Pancreas (tissue), 10 donors: ENCODE data around the gene CCT5. TPM values are rescaled to one million over a fixed set of nuclear protein-coding genes. Genes with fewer than 3 reads are reported as not detected.
"Not testable (repeated sequence)": the region's sequence is repeated elsewhere in the genome, so short reads cannot be mapped to it uniquely, and the experiment has no call there.

ENCODE experiments used
- ATAC-seq, 4 donors: fragments of 200-7000 bp; cut with Tn5 transposase; one replicate each; pipeline versions ENCODE4 v1.8.0 to v1.9.1; 2020; ENCODE audit warnings: mild to moderate bottlenecking in 4 of 4, moderate library complexity in 4 of 4
- DNase-seq, 6 donors: peaks; one replicate each; pipeline ENCODE4 v3.0.0-alpha.2; 2020
- FAIRE-seq: peaks from 2 replicates; lab custom pipeline; 2012; peaks lifted over from hg19 to GRCh38; lab: Jason Lieb, UNC
- H3K27ac ChIP-seq, 4 donors: fragments of 200-600 bp; sonication (generic); 1 replicate in 3 of 4; 2 replicates in 1 of 4; pipeline versions ENCODE4 v1.5.0 to v1.8.0; 2020
- H3K27me3 ChIP-seq, 4 donors: fragments of 200-600 bp; one replicate each; pipeline ENCODE4 v1.8.0; 2021
- H3K36me3 ChIP-seq, 3 donors: fragments of 200-600 bp; sonication (generic) in 1 of 3; one replicate each; pipeline versions ENCODE4 v1.5.0 to v1.8.0; 2020 to 2021
- H3K4me1 ChIP-seq, 3 donors: fragments of 200-600 bp; one replicate each; pipeline ENCODE4 v1.8.0; 2021
- H3K4me3 ChIP-seq, 4 donors: fragments of 200-600 bp; sonication (generic) in 2 of 4; one replicate each; pipeline versions ENCODE4 v1.5.0 to v1.8.0; 2020 to 2021
- H3K9me3 ChIP-seq, 4 donors: fragments of 200-600 bp; one replicate each; pipeline ENCODE4 v1.8.0; 2021
- WGBS, 2 donors: extraction: QIAGEN DNeasy Blood & Tissue Kit; methylation state at CpG; one replicate each; pipeline ENCODE4 v1.1.7; 2013; 5-methylcytosine and 5-hydroxymethylcytosine counted together
- intact Hi-C, 3 donors: fragments of 100-400 bp; cut with DNase I; formaldehyde crosslinking; loops; one replicate each; pipeline versions ENCODE4 v1.11.1 to v1.14.2; 2022
- polyA plus RNA-seq, 2 donors: library from polyadenylated mRNA; stranded (reverse); fragments of 200-250 nt; gene quantifications; one replicate each; pipeline ENCODE4 v1.2.3, GENCODE V29; 2013
- total RNA-seq, 6 donors: library from RNA; stranded (reverse); fragmentation: NEBNext Ultra II Directional in 4 of 6; extraction: Animal tissue kit (Norgen Biotek cat#: 25700) in 4 of 6; gene quantifications; one replicate each; pipeline versions ENCODE4 v1.2.1 to v1.2.4, GENCODE V29; 2021 to 2023
- TF ChIP-seq, protein P1 (sequence below), 4 donors: fragments of 200-600 bp; sonication (generic) in 3 of 4; IDR thresholded peaks; one replicate each; pipeline versions ENCODE4 v1.5.0 to v1.8.0; 2021; ENCODE audit warnings: antibody characterized with exemption in 4 of 4
- donor health status: healthy with polysubstance abuse.
- donor health status: DM: no; HTN: no; CAD: no; lungs with moderate emphysema.
- donor health status: DM: no; HTN: no; CAD: no.
- donor health status: control.
- donor health status: control.
- donor health status: Bipolar disorder and iron deficiency.
- donor health status: DM: yes; HTN: yes; CAD: no.
- donor health status: DM: no; HTN: no; CAD: no.
- donor health status: DM: no; HTN: no; CAD: no.
- donor health status: DM: yes; HTN: yes; CAD: no.

The CCT5 gene
- total and polyA plus RNA-seq, 8 donors: 33.7 to 75.6 (median 60.0) TPM

DNA sequence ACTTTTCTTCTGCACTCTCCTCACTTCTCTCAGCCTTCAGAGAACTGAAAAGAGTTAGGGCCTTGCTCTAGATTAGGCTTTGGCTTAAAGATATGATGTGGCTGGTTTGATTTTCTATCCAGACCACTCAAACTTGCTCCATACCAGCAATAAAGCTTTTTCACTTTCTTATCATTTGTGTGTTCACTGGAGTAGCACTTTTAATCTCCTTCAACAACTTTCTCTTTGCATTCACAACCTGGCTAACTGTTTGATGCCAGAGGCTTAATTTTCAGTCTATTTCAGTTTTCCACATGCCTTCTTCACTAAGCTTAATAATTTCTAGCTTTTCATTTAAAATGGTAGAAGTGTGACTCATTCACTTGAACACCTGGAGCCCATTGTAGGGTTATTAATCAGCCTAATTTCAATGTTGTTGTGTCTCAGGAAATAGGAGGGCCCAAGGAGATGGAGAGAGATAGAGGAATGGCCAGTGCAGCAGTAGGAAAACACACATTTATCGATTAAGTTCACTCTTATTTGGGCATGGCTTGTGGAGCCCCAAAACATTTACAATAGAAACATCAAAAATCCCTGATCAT lies 6.3 kb upstream of the CCT5 start:
- H3K27ac ChIP-seq: no peak overlapping the region
- no peaks in the 10 kb centered on the region for H3K27me3 ChIP-seq
- TF ChIP-seq, protein P1, sequence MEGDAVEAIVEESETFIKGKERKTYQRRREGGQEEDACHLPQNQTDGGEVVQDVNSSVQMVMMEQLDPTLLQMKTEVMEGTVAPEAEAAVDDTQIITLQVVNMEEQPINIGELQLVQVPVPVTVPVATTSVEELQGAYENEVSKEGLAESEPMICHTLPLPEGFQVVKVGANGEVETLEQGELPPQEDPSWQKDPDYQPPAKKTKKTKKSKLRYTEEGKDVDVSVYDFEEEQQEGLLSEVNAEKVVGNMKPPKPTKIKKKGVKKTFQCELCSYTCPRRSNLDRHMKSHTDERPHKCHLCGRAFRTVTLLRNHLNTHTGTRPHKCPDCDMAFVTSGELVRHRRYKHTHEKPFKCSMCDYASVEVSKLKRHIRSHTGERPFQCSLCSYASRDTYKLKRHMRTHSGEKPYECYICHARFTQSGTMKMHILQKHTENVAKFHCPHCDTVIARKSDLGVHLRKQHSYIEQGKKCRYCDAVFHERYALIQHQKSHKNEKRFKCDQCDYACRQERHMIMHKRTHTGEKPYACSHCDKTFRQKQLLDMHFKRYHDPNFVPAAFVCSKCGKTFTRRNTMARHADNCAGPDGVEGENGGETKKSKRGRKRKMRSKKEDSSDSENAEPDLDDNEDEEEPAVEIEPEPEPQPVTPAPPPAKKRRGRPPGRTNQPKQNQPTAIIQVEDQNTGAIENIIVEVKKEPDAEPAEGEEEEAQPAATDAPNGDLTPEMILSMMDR (IDR thresholded peaks at IDR 0.05): no peak
- H3K36me3 ChIP-seq: peaks cover 0 to 4% (median 0%) of the 10 kb centered on the region in 3 donors
- ATAC-seq: no peak
- H3K4me3 ChIP-seq: no peak overlapping the region
- no peak for DNase-seq
- WGBS, 2 donors: 78 to 86% methylated on average over 1 of the region's 1 CpG
- no peak for FAIRE-seq
- intact Hi-C loops: no loop called here
- peaks cover under 1 to 4% (median 1%) of the 10 kb centered on the region in 3 donors for H3K4me1 ChIP-seq
- no peaks in the 10 kb centered on the region for H3K9me3 ChIP-seq

DNA sequence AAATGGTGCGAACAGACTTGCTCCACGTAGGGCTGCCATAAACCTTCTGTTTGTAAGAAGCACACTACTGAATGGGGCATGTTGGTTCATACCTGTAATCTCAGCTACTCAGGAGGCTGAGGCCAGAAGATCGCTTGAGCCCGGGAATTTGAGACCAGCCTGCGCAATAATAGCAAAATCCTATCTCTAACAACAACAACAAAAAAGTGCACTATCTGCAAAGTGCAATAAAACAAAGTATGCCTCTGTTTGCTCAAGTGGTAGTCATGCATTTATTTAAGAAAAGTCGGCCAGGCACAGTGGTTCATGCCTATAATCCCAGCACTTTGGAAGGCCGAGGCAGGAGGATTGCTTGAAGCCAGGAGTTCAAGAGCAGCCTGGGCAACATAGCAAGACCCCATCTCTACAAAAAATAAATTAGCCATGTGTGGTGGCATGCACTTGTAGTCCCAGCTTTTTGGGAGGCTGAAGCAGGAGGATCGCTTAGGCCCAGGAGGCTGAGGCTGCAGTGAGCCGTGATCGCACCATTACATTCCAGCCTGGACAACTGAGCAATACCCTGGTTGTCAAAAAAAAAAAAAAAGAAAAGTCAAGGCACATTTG lies 5.6 kb upstream of the CCT5 start:
- no peaks in the 10 kb centered on the region for H3K27me3 ChIP-seq
- no peak overlapping the region for H3K27ac ChIP-seq
- intact Hi-C loops: no loop called here
- no peaks in the 10 kb centered on the region for H3K36me3 ChIP-seq
- TF ChIP-seq, protein P1 (IDR thresholded peaks at IDR 0.05): no peak
- ATAC-seq (no peak), DNase-seq (no peak), FAIRE-seq (no peak)
- no peak overlapping the region for H3K4me3 ChIP-seq
- H3K9me3 ChIP-seq: no peaks in the 10 kb centered on the region
- WGBS, 2 donors: 95 to 97% methylated on average over 10 of the region's 10 CpGs
- H3K4me1 ChIP-seq: peaks cover 3 to 4% (median 4%) of the 10 kb centered on the region in 3 donors

DNA sequence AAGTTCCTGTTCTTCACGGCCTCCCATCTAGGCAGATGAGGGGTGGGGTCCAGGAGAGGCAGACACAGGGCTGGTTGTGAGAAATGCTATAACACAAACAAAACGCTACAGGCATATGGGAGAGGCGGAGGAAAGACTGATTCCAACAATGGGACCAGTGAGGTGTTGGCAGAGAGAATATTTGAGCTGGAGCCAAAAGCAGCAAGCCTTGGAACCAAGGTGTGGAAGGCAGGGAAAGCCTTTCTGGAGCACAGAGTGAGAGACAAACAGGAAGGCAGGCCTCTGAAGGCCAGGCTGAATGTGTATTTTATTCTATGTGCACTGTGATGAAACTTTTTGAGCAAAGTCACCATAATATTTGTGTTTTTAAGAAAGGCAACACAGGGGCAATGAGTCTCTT lies 3.3 kb upstream of the CCT5 start:
- 75 to 82% methylated on average over 3 of the region's 3 CpGs for WGBS, 2 donors
- H3K36me3 ChIP-seq: no peaks in the 10 kb centered on the region
- no peaks in the 10 kb centered on the region for H3K9me3 ChIP-seq
- FAIRE-seq (no peak), ATAC-seq (no peak), DNase-seq (no peak)
- no peaks in the 10 kb centered on the region for H3K27me3 ChIP-seq
- intact Hi-C loops: no loop called here
- no peak overlapping the region for H3K4me3 ChIP-seq
- H3K4me1 ChIP-seq: peaks cover 9 to 10% (median 10%) of the 10 kb centered on the region in 3 donors
- H3K27ac ChIP-seq: no peak overlapping the region
- TF ChIP-seq, protein P1 (IDR thresholded peaks at IDR 0.05): no peak

DNA sequence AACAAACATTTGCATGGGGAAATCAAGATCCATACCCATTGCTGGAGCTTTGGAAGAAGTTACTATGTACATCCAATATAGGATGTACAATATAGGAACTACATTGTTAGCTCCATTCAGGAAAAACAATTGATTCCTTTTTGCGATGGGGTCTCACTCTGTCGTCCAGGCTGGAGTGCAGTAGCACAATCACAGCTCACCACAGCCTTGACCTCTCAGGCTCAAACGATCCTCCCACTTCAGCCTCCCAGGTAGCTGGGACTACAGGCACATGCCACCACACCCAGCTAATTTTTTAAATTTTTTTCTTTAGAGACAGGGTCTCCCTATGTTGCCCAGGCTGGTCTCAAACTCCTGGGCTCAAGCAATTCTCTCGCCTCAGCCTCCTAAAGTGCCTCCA lies 2.9 kb upstream of the CCT5 start:
- H3K4me1 ChIP-seq: peaks cover 11 to 15% (median 15%) of the 10 kb centered on the region in 3 donors
- H3K4me3 ChIP-seq, H3K36me3 ChIP-seq, intact Hi-C loops, ATAC-seq, H3K27me3 ChIP-seq, FAIRE-seq, DNase-seq, H3K27ac ChIP-seq, H3K9me3 ChIP-seq: not testable (repeated sequence)
- WGBS, 2 donors: 92% methylated on average over 4 of the region's 4 CpGs

DNA sequence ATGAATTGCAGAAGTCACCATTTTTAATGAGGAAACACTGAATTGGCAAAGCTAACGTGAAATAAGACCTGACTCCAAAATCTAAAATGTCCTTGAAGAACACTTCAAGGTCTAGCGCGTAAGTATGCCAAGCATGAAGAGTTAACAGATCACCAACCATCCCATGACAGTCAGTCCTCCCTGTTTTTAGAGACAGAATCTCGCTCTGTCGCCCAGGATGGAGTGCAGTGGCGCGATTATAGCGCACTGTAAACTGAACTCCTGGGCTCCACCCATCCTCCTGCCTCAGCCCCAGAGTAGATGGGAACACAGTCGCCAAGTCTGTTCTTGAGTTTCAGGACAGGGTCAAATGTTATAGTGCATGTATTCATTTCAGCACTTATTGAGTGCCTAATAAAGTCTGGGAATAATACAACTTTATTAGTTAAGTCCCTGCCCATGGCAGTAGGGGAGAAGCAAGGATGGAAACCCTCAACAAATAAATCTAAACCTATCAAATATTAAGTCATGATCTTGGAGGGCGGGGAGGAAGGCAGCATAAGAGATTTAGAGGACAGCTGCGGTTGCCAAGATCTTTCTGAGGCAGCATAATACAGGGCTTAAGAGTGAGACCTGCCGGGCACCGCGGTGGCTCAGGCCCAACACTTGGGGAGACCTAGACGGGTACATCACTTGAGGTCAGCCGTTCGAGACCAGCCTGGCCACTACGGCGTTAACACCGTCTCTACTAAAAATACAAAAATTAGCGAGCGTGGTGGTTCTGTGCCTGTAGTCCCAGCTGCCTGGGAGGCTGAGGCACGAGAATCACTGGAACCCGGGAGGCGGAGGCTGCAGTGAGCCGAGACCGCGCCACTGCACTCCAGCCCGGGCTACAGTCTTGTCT lies 1.5 kb upstream of the CCT5 start:
- H3K27me3 ChIP-seq: no peaks in the 10 kb centered on the region
- no peaks in the 10 kb centered on the region for H3K9me3 ChIP-seq
- FAIRE-seq: no peak
- peak in 1 of 4 donors; percentile 0 for ATAC-seq
- H3K4me3 ChIP-seq: peak overlapping the region; percentile 76 to 97 (median 88)
- peak in 1 of 6 donors; percentile 34 for DNase-seq
- peaks cover 11 to 19% (median 15%) of the 10 kb centered on the region in 3 donors for H3K4me1 ChIP-seq
- WGBS, 2 donors: 50 to 55% methylated on average over 29 of the region's 29 CpGs
- peak overlapping the region; percentile 85 to 98 (median 94) for H3K27ac ChIP-seq
- intact Hi-C loops: no loop called here
- no peaks in the 10 kb centered on the region for H3K36me3 ChIP-seq
- TF ChIP-seq, protein P1 (IDR thresholded peaks at IDR 0.05): no peak
